ENCODE results near the gene OR52J3.
"Not testable (repeated sequence)": the region's sequence is repeated elsewhere in the genome, so short reads cannot be mapped to it uniquely, and the experiment has no call there.

Gene OR52J3

GRCh38 chr11:5036669-5037068 lies 9.7 kb upstream of the OR52J3 start:
- no peak overlapping the region for H3K4me3 ChIP-seq (ENCODE audit: low read depth, low read length)
- in situ Hi-C loops (cut with HindIII; ENCODE audit: low sequenced_read_pairs) = no loop called here
- no peak for TF ChIP-seq CTCF (IDR thresholded peaks at IDR 0.05; ENCODE audit: low read depth, low read length, missing control alignments)
- no peak for DNase-seq (ENCODE audit: low read depth)

- no peak for DNase-seq (ENCODE audit: low read depth)
- H3K4me3 ChIP-seq (ENCODE audit: low read depth, low read length) = no peak overlapping the region
- in situ Hi-C loops (cut with HindIII; ENCODE audit: low sequenced_read_pairs) = no loop called here
- no peak for TF ChIP-seq CTCF (IDR thresholded peaks at IDR 0.05; ENCODE audit: low read depth, low read length, missing control alignments)
Observed at GRCh38 chr11:5037926-5038325, 8.4 kb upstream of the OR52J3 start.

GRCh38 chr11:5038341-5038740 lies 8.0 kb upstream of the OR52J3 start:
- no peak overlapping the region for H3K4me3 ChIP-seq (ENCODE audit: low read depth, low read length)
- in situ Hi-C loops (cut with HindIII; ENCODE audit: low sequenced_read_pairs) = no loop called here
- no peak for TF ChIP-seq CTCF (IDR thresholded peaks at IDR 0.05; ENCODE audit: low read depth, low read length, missing control alignments)
- no peak for DNase-seq (ENCODE audit: low read depth)

GRCh38 chr11:5040876-5041275 lies 5.5 kb upstream of the OR52J3 start:
- no peak for TF ChIP-seq CTCF (IDR thresholded peaks at IDR 0.05; ENCODE audit: low read depth, low read length, missing control alignments)
- H3K4me3 ChIP-seq (ENCODE audit: low read depth, low read length) = no peak overlapping the region
- in situ Hi-C loops (cut with HindIII; ENCODE audit: low sequenced_read_pairs) = no loop called here
- DNase-seq (ENCODE audit: low read depth) = no peak

- no peak for DNase-seq (ENCODE audit: low read depth)
- no peak overlapping the region for H3K4me3 ChIP-seq (ENCODE audit: low read depth, low read length)
- TF ChIP-seq CTCF (IDR thresholded peaks at IDR 0.05; ENCODE audit: low read depth, low read length, missing control alignments) = no peak
- in situ Hi-C loops (cut with HindIII; ENCODE audit: low sequenced_read_pairs) = no loop called here
Observed at GRCh38 chr11:5042091-5042490, 4.2 kb upstream of the OR52J3 start.

- TF ChIP-seq CTCF (IDR thresholded peaks at IDR 0.05; ENCODE audit: low read depth, low read length, missing control alignments) = no peak
- DNase-seq (ENCODE audit: low read depth) = no peak
- H3K4me3 ChIP-seq (ENCODE audit: low read depth, low read length) = no peak overlapping the region
- in situ Hi-C loops (cut with HindIII; ENCODE audit: low sequenced_read_pairs) = no loop called here
Observed at GRCh38 chr11:5043380-5043779, 2.9 kb upstream of the OR52J3 start.

GRCh38 chr11:5046754-5047330 lies 516 bp downstream of the OR52J3 start:
- DNase-seq (ENCODE audit: low read depth) = no peak

GRCh38 chr11:5058679-5059078 lies 12.4 kb downstream of the OR52J3 start:
- DNase-seq (ENCODE audit: low read depth); in situ Hi-C loops (cut with HindIII; ENCODE audit: low sequenced_read_pairs); H3K4me3 ChIP-seq (ENCODE audit: low read depth, low read length): not testable (repeated sequence)

More at GRCh38 chr11:5046754-5047330, 516 bp downstream of the OR52J3 start:
- no peak for TF ChIP-seq CTCF (IDR thresholded peaks at IDR 0.05; ENCODE audit: low read depth, low read length, missing control alignments)
- in situ Hi-C loops (cut with HindIII; ENCODE audit: low sequenced_read_pairs) = no loop called here
- no peak overlapping the region for H3K4me3 ChIP-seq (ENCODE audit: low read depth, low read length)
